Measurements from ENCODE around the gene KIAA1671. TPM values are rescaled to one million over a fixed set of nuclear protein-coding genes. Genes with fewer than 3 reads are reported as not detected.
"Not testable (repeated sequence)": the region's sequence is repeated elsewhere in the genome, so short reads cannot be mapped to it uniquely, and the experiment has no call there.

The KIAA1671 gene
- total RNA-seq = 10 to 100 TPM; 24.6 to 55.2 TPM
- 10 to 100 TPM; 21.7 to 26.9 TPM for polyA plus RNA-seq (ENCODE audit: insufficient read length in 2 of 2)
- long read RNA-seq, donor 1, full-length matches to known transcripts = 2 of 2 reads
- long read RNA-seq, donor 1, partial matches to known transcripts = 0 of 2 reads
- long read RNA-seq, donor 1, other reads (novel, unspliced or antisense) = 0 of 2 reads
- long read RNA-seq, donor 2 = 0 reads
- long read RNA-seq, donor 3, full-length matches to known transcripts = 1 of 7 reads
- long read RNA-seq, donor 3, partial matches to known transcripts = 6 of 7 reads
- long read RNA-seq, donor 3, other reads (novel, unspliced or antisense) = 0 of 7 reads
- long read RNA-seq, donor 4 = 0 reads

DNA sequence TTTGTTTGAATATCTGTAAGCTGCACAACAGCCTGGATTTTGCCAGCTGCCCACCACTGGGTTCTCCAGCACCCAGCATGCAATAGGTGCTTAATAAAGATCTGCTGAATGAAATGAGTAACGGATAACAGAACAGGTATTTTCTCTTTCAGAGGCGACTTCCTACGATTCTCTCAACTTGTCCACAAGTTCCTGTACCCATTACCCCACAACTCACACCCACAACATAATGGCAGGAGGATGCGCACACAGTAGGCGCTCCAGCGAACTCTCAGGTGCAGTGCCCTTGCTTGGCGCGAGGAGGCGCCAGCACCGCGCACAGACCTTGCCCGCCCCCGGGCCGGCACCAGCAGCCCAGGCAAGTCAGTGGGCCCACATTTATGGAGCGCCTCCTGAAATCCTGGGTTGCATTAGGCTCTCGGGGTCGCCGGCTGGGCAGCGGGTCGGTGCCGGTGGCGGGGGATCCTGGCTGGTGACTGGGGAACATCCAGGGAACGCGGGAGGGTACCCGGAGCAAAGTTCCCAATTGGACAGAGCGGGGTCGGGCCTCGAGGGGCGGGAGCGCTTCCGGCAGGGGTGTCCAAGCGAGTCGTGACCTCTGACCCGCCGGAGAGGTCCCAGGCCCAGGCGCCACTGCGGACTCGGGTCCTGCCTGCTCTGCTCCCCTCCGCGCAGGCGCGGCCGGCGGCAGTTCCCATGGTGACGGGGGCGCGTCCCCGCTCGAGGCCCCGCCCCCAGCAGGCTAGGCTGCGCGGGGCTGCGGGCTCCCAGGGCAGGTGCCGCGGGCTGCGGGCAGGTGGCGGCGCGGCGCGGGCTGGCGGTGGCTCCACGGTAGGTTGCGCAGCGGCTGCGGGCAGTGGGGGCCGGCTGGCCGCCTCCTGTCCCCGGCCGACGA lies at the start of gene KIAA1671:
Gene KIAA1671, plus strand, starts transcription at position 775 of the 895 bp plus-strand sequence. CDS start 75,284 bp downstream, outside the sequence.
- Histone ChIP-seq H3K4me1 (ENCODE audit: control insufficient read depth, insufficient read depth, low read length) (peaks cover 40% of the 10 kb centered on the region), H3K9me3 (ENCODE audit: control insufficient read depth, insufficient read depth, low read length) (no peaks in the 10 kb centered on the region), H3K27ac (ENCODE audit: low read depth, low read length) (peak within 1 kb of the TSS; percentile 83), H3K4me3 (ENCODE audit: low read depth, low read length) (peak within 1 kb of the TSS; percentile 72), H3K27me3 (ENCODE audit: control insufficient read depth, insufficient read depth, low read length) (no peaks in the 10 kb centered on the region), H3K36me3 (ENCODE audit: control insufficient read depth, insufficient read depth, low read length) (no peaks in the 10 kb centered on the region)
- DNase-seq (ENCODE audit: low read depth in 4 of 6, low spot score in 6 of 6) = peak in 5 of 6 donors; percentile 75 to 95 (median 82)
- 2% methylated on average over 71 of the region's 71 CpGs for WGBS (ENCODE audit: insufficient coverage)

GRCh38 chr22:24905909-24906308 lies 46.6 kb upstream of the KIAA1671 start:
- Histone ChIP-seq H3K27me3 (ENCODE audit: control insufficient read depth, insufficient read depth, low read length) (no peaks in the 10 kb centered on the region), H3K36me3 (ENCODE audit: control insufficient read depth, insufficient read depth, low read length) (peaks cover 58% of the 10 kb centered on the region), H3K4me1 (ENCODE audit: control insufficient read depth, insufficient read depth, low read length) (no peaks in the 10 kb centered on the region), H3K27ac (ENCODE audit: low read depth, low read length) (no peak overlapping the region), H3K4me3 (ENCODE audit: low read depth, low read length) (no peak overlapping the region), H3K9me3 (ENCODE audit: control insufficient read depth, insufficient read depth, low read length) (peaks cover 8% of the 10 kb centered on the region)
- no CpG with 5 or more reads among the region's 1 CpG for WGBS (ENCODE audit: insufficient coverage)
- peak in 1 of 6 donors; percentile 5 for DNase-seq (ENCODE audit: low read depth in 4 of 6, low spot score in 6 of 6)

- H3K27me3 ChIP-seq (ENCODE audit: control insufficient read depth, insufficient read depth, low read length); H3K4me1 ChIP-seq (ENCODE audit: control insufficient read depth, insufficient read depth, low read length); H3K9me3 ChIP-seq (ENCODE audit: control insufficient read depth, insufficient read depth, low read length); H3K27ac ChIP-seq (ENCODE audit: low read depth, low read length); H3K4me3 ChIP-seq (ENCODE audit: low read depth, low read length); DNase-seq (ENCODE audit: low read depth in 4 of 6, low spot score in 6 of 6): not testable (repeated sequence)
- WGBS (ENCODE audit: insufficient coverage) = no CpG with 5 or more reads among the region's 3 CpGs
- H3K36me3 ChIP-seq (ENCODE audit: control insufficient read depth, insufficient read depth, low read length) = peaks cover 68% of the 10 kb centered on the region
These were observed 45.4 kb upstream of the KIAA1671 start for GRCh38 chr22:24907101-24907500.

DNA sequence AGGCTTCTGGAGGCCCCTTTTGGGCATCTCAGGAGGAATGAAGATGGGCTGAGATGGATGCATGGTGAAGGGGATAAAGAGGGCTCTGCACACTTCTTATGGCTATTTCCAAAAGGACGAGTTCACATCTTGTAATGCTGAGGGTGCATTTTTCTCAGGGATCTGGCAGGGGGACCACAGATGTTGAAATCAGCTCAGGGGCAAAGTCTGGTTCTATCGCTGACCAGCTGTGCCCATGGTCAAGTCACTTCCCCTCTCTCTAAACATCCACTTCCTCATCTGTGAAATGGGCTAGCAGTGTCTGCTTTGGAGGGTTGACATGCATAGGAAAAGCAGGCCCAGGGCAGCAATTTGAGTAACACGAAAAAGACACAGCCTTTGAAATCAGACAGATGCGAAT lies 32.5 kb upstream of the KIAA1671 start:
- Histone ChIP-seq H3K27ac (ENCODE audit: low read depth, low read length) (no peak overlapping the region), H3K4me3 (ENCODE audit: low read depth, low read length) (no peak overlapping the region), H3K9me3 (ENCODE audit: control insufficient read depth, insufficient read depth, low read length) (no peaks in the 10 kb centered on the region), H3K27me3 (ENCODE audit: control insufficient read depth, insufficient read depth, low read length) (no peaks in the 10 kb centered on the region), H3K36me3 (ENCODE audit: control insufficient read depth, insufficient read depth, low read length) (peaks cover 47% of the 10 kb centered on the region), H3K4me1 (ENCODE audit: control insufficient read depth, insufficient read depth, low read length) (no peaks in the 10 kb centered on the region)
- no peak for DNase-seq (ENCODE audit: low read depth in 4 of 6, low spot score in 6 of 6)
- WGBS (ENCODE audit: insufficient coverage) = 92% methylated on average over 3 of the region's 4 CpGs

DNA sequence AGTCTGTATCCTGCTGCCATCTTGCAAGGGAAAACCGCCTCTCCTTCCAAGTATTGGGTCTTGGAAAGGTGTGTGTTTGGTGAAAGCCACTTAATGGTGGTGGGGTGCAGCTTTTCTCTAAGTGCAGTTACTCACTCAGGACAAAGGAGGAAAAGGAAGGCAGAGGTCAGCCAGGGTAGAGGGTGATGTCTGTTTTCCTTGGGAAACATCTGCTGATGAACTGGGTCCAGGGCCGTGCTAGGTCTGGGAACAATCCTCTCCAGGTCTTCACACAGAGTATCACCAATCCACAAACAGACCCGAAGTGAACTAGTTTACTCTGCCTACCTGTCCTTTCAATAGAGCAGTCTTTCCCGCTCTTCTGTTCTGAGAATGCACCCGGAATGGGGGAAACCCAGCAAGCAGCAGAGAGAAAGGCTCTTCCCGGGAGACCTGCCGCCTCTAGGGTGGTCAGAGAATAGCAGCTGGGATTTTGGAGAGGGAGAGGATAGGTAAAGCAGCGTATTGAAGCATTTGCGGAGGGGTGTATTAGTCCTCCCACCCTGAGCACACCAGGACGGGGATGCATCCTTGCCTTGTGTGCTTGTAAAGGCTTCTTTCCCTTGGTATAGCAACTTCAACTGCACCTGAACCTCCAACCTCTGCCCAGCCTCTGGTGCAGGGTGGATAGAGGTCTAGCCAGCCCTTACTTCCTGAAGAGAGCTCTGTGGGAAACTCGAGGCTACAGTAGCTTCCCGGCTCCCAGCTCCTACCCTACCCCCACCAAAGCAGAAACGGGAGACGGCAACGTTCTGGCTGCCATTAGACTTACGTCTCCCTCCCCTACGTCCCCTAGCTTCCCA lies 26.7 kb upstream of the KIAA1671 start:
- peaks cover 32% of the 10 kb centered on the region for H3K36me3 ChIP-seq (ENCODE audit: control insufficient read depth, insufficient read depth, low read length)
- no peaks in the 10 kb centered on the region for H3K9me3 ChIP-seq (ENCODE audit: control insufficient read depth, insufficient read depth, low read length)
- H3K27ac ChIP-seq (ENCODE audit: low read depth, low read length) = peak overlapping the region; percentile 34
- H3K27me3 ChIP-seq (ENCODE audit: control insufficient read depth, insufficient read depth, low read length) = no peaks in the 10 kb centered on the region
- DNase-seq (ENCODE audit: low read depth in 4 of 6, low spot score in 6 of 6) = no peak
- no peak overlapping the region for H3K4me3 ChIP-seq (ENCODE audit: low read depth, low read length)
- H3K4me1 ChIP-seq (ENCODE audit: control insufficient read depth, insufficient read depth, low read length) = peaks cover 3% of the 10 kb centered on the region
- 57% methylated on average over 5 of the region's 17 CpGs for WGBS (ENCODE audit: insufficient coverage)

GRCh38 chr22:24926428-24926725 lies 26.1 kb upstream of the KIAA1671 start:
- Histone ChIP-seq H3K27ac (ENCODE audit: low read depth, low read length) (no peak overlapping the region), H3K4me1 (ENCODE audit: control insufficient read depth, insufficient read depth, low read length) (peaks cover 3% of the 10 kb centered on the region), H3K4me3 (ENCODE audit: low read depth, low read length) (no peak overlapping the region), H3K36me3 (ENCODE audit: control insufficient read depth, insufficient read depth, low read length) (peaks cover 32% of the 10 kb centered on the region), H3K9me3 (ENCODE audit: control insufficient read depth, insufficient read depth, low read length) (no peaks in the 10 kb centered on the region), H3K27me3 (ENCODE audit: control insufficient read depth, insufficient read depth, low read length) (no peaks in the 10 kb centered on the region)
- peak in 1 of 6 donors; percentile 28 for DNase-seq (ENCODE audit: low read depth in 4 of 6, low spot score in 6 of 6)
- no CpG with 5 or more reads among the region's 3 CpGs for WGBS (ENCODE audit: insufficient coverage)

- Histone ChIP-seq H3K36me3 (ENCODE audit: control insufficient read depth, insufficient read depth, low read length) (peaks cover 28% of the 10 kb centered on the region), H3K9me3 (ENCODE audit: control insufficient read depth, insufficient read depth, low read length) (no peaks in the 10 kb centered on the region), H3K4me1 (ENCODE audit: control insufficient read depth, insufficient read depth, low read length) (peaks cover 3% of the 10 kb centered on the region), H3K27ac (ENCODE audit: low read depth, low read length) (peak overlapping the region; percentile 11), H3K4me3 (ENCODE audit: low read depth, low read length) (no peak overlapping the region), H3K27me3 (ENCODE audit: control insufficient read depth, insufficient read depth, low read length) (no peaks in the 10 kb centered on the region)
- WGBS (ENCODE audit: insufficient coverage) = 100% methylated on average over 1 of the region's 1 CpG
- DNase-seq (ENCODE audit: low read depth in 4 of 6, low spot score in 6 of 6) = no peak
These were observed 25.5 kb upstream of the KIAA1671 start for GRCh38 chr22:24926849-24927579.

DNA sequence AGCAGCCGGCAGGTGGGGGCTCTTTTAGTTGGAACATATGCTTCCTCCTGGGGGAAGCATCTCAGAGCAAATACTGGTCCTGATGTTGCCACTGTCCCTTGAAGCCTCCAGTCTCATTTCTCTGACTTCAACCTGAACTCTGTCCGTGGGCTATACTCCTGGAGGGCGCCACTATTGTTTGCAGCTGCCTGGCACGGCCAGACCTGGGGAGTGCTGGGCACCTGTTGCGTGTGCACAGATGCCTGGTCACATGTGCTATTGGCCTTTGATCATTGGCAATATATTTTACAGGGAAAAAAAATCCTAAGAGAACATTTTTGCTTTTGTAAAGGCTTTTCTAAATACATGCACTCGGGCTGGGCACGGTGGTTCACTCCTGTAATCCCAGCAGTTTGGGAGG lies 24.2 kb upstream of the KIAA1671 start:
- Histone ChIP-seq H3K4me3 (ENCODE audit: low read depth, low read length) (no peak overlapping the region), H3K27me3 (ENCODE audit: control insufficient read depth, insufficient read depth, low read length) (no peaks in the 10 kb centered on the region), H3K27ac (ENCODE audit: low read depth, low read length) (no peak overlapping the region), H3K4me1 (ENCODE audit: control insufficient read depth, insufficient read depth, low read length) (peaks cover 3% of the 10 kb centered on the region), H3K36me3 (ENCODE audit: control insufficient read depth, insufficient read depth, low read length) (peaks cover 24% of the 10 kb centered on the region), H3K9me3 (ENCODE audit: control insufficient read depth, insufficient read depth, low read length) (no peaks in the 10 kb centered on the region)
- no peak for DNase-seq (ENCODE audit: low read depth in 4 of 6, low spot score in 6 of 6)
- WGBS (ENCODE audit: insufficient coverage) = 92% methylated on average over 6 of the region's 7 CpGs

DNA sequence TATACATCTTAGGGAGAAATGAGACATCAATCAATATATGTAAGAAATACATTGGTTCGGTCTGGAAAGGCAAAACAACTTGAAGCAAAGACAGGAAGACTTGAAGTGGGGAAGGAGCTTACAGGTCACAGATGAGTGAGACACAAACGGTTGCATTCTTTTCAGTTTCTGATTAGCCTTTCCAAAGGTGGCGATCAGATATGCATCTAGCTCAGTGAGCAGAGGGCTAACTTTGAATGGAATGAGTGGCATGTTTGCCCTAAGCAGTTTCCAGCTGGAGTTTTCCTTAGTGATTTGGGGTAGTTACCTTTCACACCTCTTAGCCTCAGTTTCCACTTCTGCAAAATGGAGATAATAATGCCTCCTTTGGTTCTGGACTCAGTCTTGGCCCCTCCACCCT lies 21.8 kb upstream of the KIAA1671 start:
- Histone ChIP-seq H3K36me3 (ENCODE audit: control insufficient read depth, insufficient read depth, low read length) (peaks cover 2% of the 10 kb centered on the region), H3K4me1 (ENCODE audit: control insufficient read depth, insufficient read depth, low read length) (peaks cover 3% of the 10 kb centered on the region), H3K27me3 (ENCODE audit: control insufficient read depth, insufficient read depth, low read length) (no peaks in the 10 kb centered on the region), H3K9me3 (ENCODE audit: control insufficient read depth, insufficient read depth, low read length) (no peaks in the 10 kb centered on the region), H3K4me3 (ENCODE audit: low read depth, low read length) (no peak overlapping the region), H3K27ac (ENCODE audit: low read depth, low read length) (no peak overlapping the region)
- DNase-seq (ENCODE audit: low read depth in 4 of 6, low spot score in 6 of 6) = no peak
- WGBS (ENCODE audit: insufficient coverage) = 82% methylated on average over 3 of the region's 3 CpGs
